IMR-90 (cell line): ENCODE results near the gene RET. TPM values are rescaled to one million over a fixed set of nuclear protein-coding genes. Genes with fewer than 3 reads are reported as not detected.

ENCODE experiments used
- ATAC-seq: fragments of 200-7000 bp; cut with Tn5 transposase; 2 replicates; pipeline ENCODE4 v1.9.1; 2020; ENCODE audit warnings: low read depth, mild to moderate bottlenecking, moderate library complexity
- BruUV-seq: library from RNA; stranded (reverse); fragments of 400-500 nt; replicated peaks from 2 replicates; lab custom pipeline; 2021; lab: Mats Ljungman, UMichigan
- CTCF ChIA-PET: fragments of 300-600 bp; formaldehyde crosslinking; extraction: SDS; loops from one replicate; lab custom pipeline; 2021; ENCODE audit warnings: antibody characterized with exemption; lab: Yijun Ruan, JAX
- POLR2A ChIA-PET: fragments of 300-600 bp; sonication (Branson Sonifier 250); formaldehyde crosslinking; loops from one replicate; lab custom pipeline; 2022; ENCODE audit warnings: antibody characterized with exemption; ENCODE audit not compliant: unreplicated experiment; lab: Charles Lee
- DNase-seq: peaks from one replicate; pipeline ENCODE4 v3.0.0; 2013
- H2AFZ ChIP-seq: replicated peaks from 2 replicates; pipeline ENCODE3; 2013; ENCODE audit warnings: low read length, mild to moderate bottlenecking; ENCODE audit not compliant: poor library complexity
- H2AK5ac ChIP-seq: 2 replicates; pipeline ENCODE4 v1.6.1; 2013; ENCODE audit warnings: low read depth, low read length, inconsistent platforms
- H2AK9ac ChIP-seq: replicated peaks from 2 replicates; pipeline ENCODE3; 2013; ENCODE audit warnings: mild to moderate bottlenecking, low read depth, low read length, moderate library complexity; ENCODE audit not compliant: poor library complexity
- H2BK120ac ChIP-seq: 2 replicates; pipeline ENCODE4 v1.6.1; 2013; ENCODE audit warnings: low read depth, low read length, inconsistent platforms
- H2BK15ac ChIP-seq: 3 replicates; pipeline ENCODE4 v1.6.1; 2013; ENCODE audit warnings: low read depth, low read length, inconsistent platforms
- H2BK20ac ChIP-seq: 2 replicates; pipeline ENCODE4 v1.6.1; 2013; ENCODE audit warnings: low read depth, mild to moderate bottlenecking, inconsistent platforms, low read length, moderate library complexity
- H2BK5ac ChIP-seq: 2 replicates; pipeline ENCODE4 v1.6.1; 2013; ENCODE audit warnings: mild to moderate bottlenecking, low read depth, low read length, inconsistent platforms; ENCODE audit not compliant: poor library complexity, severe bottlenecking
- H3K14ac ChIP-seq: replicated peaks from 2 replicates; pipeline ENCODE4 v1.6.1; 2013; ENCODE audit warnings: low read depth, low read length, inconsistent platforms
- H3K18ac ChIP-seq: 2 replicates; pipeline ENCODE4 v1.6.1; 2013; ENCODE audit warnings: low read depth, low read length, control low read depth
- H3K23ac ChIP-seq: 2 replicates; pipeline ENCODE4 v1.6.1; 2013; ENCODE audit warnings: low read depth, low read length, inconsistent platforms
- H3K27ac ChIP-seq: 2 replicates; pipeline ENCODE4 v1.5.1; 2013; ENCODE audit warnings: mild to moderate bottlenecking, control low read depth, low read length; ENCODE audit not compliant: insufficient read depth
- H3K27me3 ChIP-seq: 2 replicates; pipeline ENCODE4 v1.6.1; 2013; ENCODE audit warnings: low read length; ENCODE audit not compliant: control insufficient read depth, insufficient read depth
- H3K36me3 ChIP-seq: 2 replicates; pipeline ENCODE4 v1.6.1; 2013; ENCODE audit warnings: low read length, mixed read lengths; ENCODE audit not compliant: control insufficient read depth, insufficient read depth
- H3K4ac ChIP-seq: 2 replicates; pipeline ENCODE4 v1.6.1; 2013; ENCODE audit warnings: low read depth, low read length, inconsistent platforms
- H3K4me1 ChIP-seq: 2 replicates; pipeline ENCODE4 v1.6.1; 2013; ENCODE audit warnings: low read length, mixed read lengths; ENCODE audit not compliant: control insufficient read depth, insufficient read depth
- H3K4me2 ChIP-seq: 2 replicates; pipeline ENCODE4 v1.6.1; 2013; ENCODE audit warnings: low read depth, mild to moderate bottlenecking, control low read depth, low read length, moderate library complexity
- H3K4me3 ChIP-seq: 2 replicates; pipeline ENCODE4 v1.5.1; 2013; ENCODE audit warnings: low read depth, mild to moderate bottlenecking, control low read depth, low read length, moderate library complexity; ENCODE audit not compliant: insufficient read depth
- H3K56ac ChIP-seq: 2 replicates; pipeline ENCODE4 v1.6.1; 2013; ENCODE audit warnings: low read length, inconsistent platforms; ENCODE audit not compliant: insufficient read depth; ENCODE audit errors: extremely low read depth
- H3K79me1 ChIP-seq, 2 experiments: 2 replicates each; pipeline ENCODE4 v1.6.1; 2013; ENCODE audit warnings: low read length in 2 of 2, inconsistent platforms in 1 of 2, low read depth in 1 of 2
- H3K9ac ChIP-seq: 2 replicates; pipeline ENCODE4 v1.6.1; 2013; ENCODE audit warnings: low read depth, low read length, control low read depth
- H3K9me1 ChIP-seq: 2 replicates; pipeline ENCODE4 v1.6.1; 2013; ENCODE audit warnings: low read length, inconsistent platforms; ENCODE audit not compliant: insufficient read depth
- H3K9me3 ChIP-seq: 2 replicates; pipeline ENCODE4 v1.6.1; 2013; ENCODE audit warnings: low read length; ENCODE audit not compliant: control insufficient read depth, insufficient read depth
- H4K20me1 ChIP-seq: 2 replicates; pipeline ENCODE4 v1.6.1; 2013; ENCODE audit warnings: low read length, inconsistent platforms; ENCODE audit not compliant: insufficient read depth
- H4K5ac ChIP-seq: 2 replicates; pipeline ENCODE4 v1.6.1; 2013; ENCODE audit warnings: mild to moderate bottlenecking, low read depth, low read length, control low read depth
- H4K8ac ChIP-seq, 2 experiments: 2 replicates each; pipeline ENCODE4 v1.6.1; 2013; ENCODE audit warnings: low read depth in 2 of 2, low read length in 2 of 2, control low read depth in 1 of 2, inconsistent platforms in 1 of 2
- H4K91ac ChIP-seq: 2 replicates; pipeline ENCODE4 v1.6.1; 2013; ENCODE audit warnings: low read depth, low read length, inconsistent platforms; ENCODE audit not compliant: insufficient read depth
- FOS ChIP-seq: fragments of 150-350 bp; IDR thresholded peaks from 2 replicates; pipeline ENCODE4 v1.6.1; 2016; ENCODE audit warnings: low read depth, low read length
- RAD21 ChIP-seq: IDR thresholded peaks from 2 replicates; pipeline ENCODE4 v1.6.1; 2012; ENCODE audit warnings: low read length, improper control_type of control experiment
- USF2 ChIP-seq: fragments of 150-350 bp; IDR thresholded peaks from 2 replicates; pipeline ENCODE4 v1.6.1; 2017; ENCODE audit warnings: mild to moderate bottlenecking, antibody characterized with exemption, low read length, low read depth
- WGBS, 2 experiments: methylation state at CpG; one replicate each; pipeline versions ENCODE4 v1.1.5 to v1.1.7; 2013; ENCODE audit warnings: missing lambda C conversion rate in 2 of 2; ENCODE audit not compliant: insufficient read length in 1 of 2; ENCODE audit errors: extremely low coverage in 2 of 2; 5-methylcytosine and 5-hydroxymethylcytosine counted together
- dilution Hi-C: fragments of 300-500 bp; cut with HindIII; formaldehyde crosslinking; loops from one replicate; pipeline ENCODE4 v1.14.3; 2018; ENCODE audit warnings: low sequenced_read_pairs; ENCODE audit not compliant: unreplicated experiment
- in situ Hi-C: fragments of 300-500 bp; cut with MboI; formaldehyde crosslinking; loops from 3 replicates; pipeline ENCODE4 v1.14.3; 2019; ENCODE audit warnings: low sequenced_read_pairs, inconsistent platforms, mixed read lengths
- intact Hi-C: fragments of 100-400 bp; cut with micrococcal nuclease; formaldehyde crosslinking; loops from 2 replicates; pipeline ENCODE4 v1.10.0; 2022
- polyA plus RNA-seq, 3 experiments: library from polyadenylated mRNA; depleted of rRNA; stranded (reverse); fragments of >200 nt; gene quantifications; 2 replicates each; pipeline ENCODE4 v1.2.3, GENCODE V29; 2012; ENCODE audit warnings: low replicate concordance in 1 of 3
- total RNA-seq: library from RNA; depleted of rRNA; stranded (reverse); fragments of >200 nt; gene quantifications from 2 replicates; pipeline ENCODE4 v1.2.3, GENCODE V29; 2012

Gene RET
- total and polyA plus RNA-seq, 2 of the 4 experiments (the other 2 are of a cell fraction): 0.10 to 0.18 TPM

- Histone ChIP-seq H2AK5ac (no peak overlapping the region), H3K27ac (no peak overlapping the region), H4K91ac (no peak overlapping the region), H4K8ac (no peak overlapping the region), H3K18ac (no peak overlapping the region), H2BK15ac (no peak overlapping the region), H3K27me3 (peaks cover 12% of the 10 kb centered on the region), H3K36me3 (no peaks in the 10 kb centered on the region), H3K23ac (no peak overlapping the region), H3K4me1 (no peaks in the 10 kb centered on the region), H3K4me2 (no peak overlapping the region), H2BK120ac (no peak overlapping the region), H3K56ac (no peak overlapping the region), H3K9me1 (no peaks in the 10 kb centered on the region), H2AFZ (no peak overlapping the region), H3K9me3 (no peaks in the 10 kb centered on the region), H4K20me1 (no peaks in the 10 kb centered on the region), H3K4ac (no peak overlapping the region), H3K9ac (no peak overlapping the region), H2BK5ac (no peak overlapping the region), H3K79me1 (no peaks in the 10 kb centered on the region), H3K14ac (no peak overlapping the region), H2AK9ac (no peak overlapping the region), H3K4me3 (no peak overlapping the region), H2BK20ac (no peak overlapping the region), H4K5ac (no peak overlapping the region)
- DNase-seq (no peak), ATAC-seq (no peak)
- in situ Hi-C loops: loop anchor here (25.0 kb wide), 1 partner anchor 169 kb away; no protein-coding TSS in a partner anchor
- no peak for TF ChIP-seq USF2
- no peak for TF ChIP-seq RAD21
- no peak for TF ChIP-seq FOS
- BruUV-seq: no TSS peak
- POLR2A ChIA-PET: no interaction called here
- dilution Hi-C loops: no loop called here
- 53% methylated on average over 2 of the region's 2 CpGs; no CpG with 5 or more reads in 1 of the 2 experiments for WGBS, 2 experiments
- intact Hi-C loops: no loop called here
- CTCF ChIA-PET: interaction anchor here (1.1 kb wide), 1 partner anchor 22 kb away, joined by 3 read pairs; no protein-coding TSS in a partner anchor
Measured at GRCh38 chr10:43055991-43056567, 20.8 kb upstream of the RET start.
